HepG2 (cell line): ENCODE data around the gene LASP1. TPM values are rescaled to one million over a fixed set of nuclear protein-coding genes. Genes with fewer than 3 reads are reported as not detected.

Experiments used
- ELF1 ChIP-seq: sonication (generic); formaldehyde crosslinking; IDR thresholded peaks from 2 replicates; pipeline ENCODE4 v1.4.0; 2020; ENCODE audit warnings: missing genetic modification reagents
- JUNB ChIP-seq: sonication (generic); formaldehyde crosslinking; IDR thresholded peaks from 2 replicates; pipeline ENCODE4 v1.8.0; 2022; ENCODE audit warnings: missing genetic modification reagents, mild to moderate bottlenecking, borderline replicate concordance
- NCOR1 ChIP-seq: fragments of 200-600 bp; sonication (generic); IDR thresholded peaks from 2 replicates; pipeline ENCODE4 v1.7.0; 2017; ENCODE audit warnings: antibody characterized with exemption, low read length, borderline replicate concordance
- TRIM24 ChIP-seq: sonication (generic); formaldehyde crosslinking; IDR thresholded peaks from 2 replicates; pipeline ENCODE4 v1.8.0; 2022; ENCODE audit warnings: mild to moderate bottlenecking, missing genetic modification reagents
- ZNF746 ChIP-seq: sonication (generic); formaldehyde crosslinking; IDR thresholded peaks from 2 replicates; pipeline ENCODE4 v1.8.0; 2022; ENCODE audit warnings: mild to moderate bottlenecking, missing genetic modification reagents
- polyA plus RNA-seq, 8 experiments: library from polyadenylated mRNA; depleted of rRNA in 3 of 8; stranded (reverse) in 7 of 8; unstranded in 1 of 8; fragments of >200 nt; fragmentation: Illumina TruSeq in 4 of 8; extraction: Trizol in 4 of 8; gene quantifications; 2 replicates each; pipeline versions ENCODE4 v1.2.1 to v1.2.3, GENCODE V29; 2011 to 2016; ENCODE audit warnings: low read depth in 4 of 8, missing spikeins in 1 of 8, mixed read lengths in 1 of 8; ENCODE audit not compliant: insufficient read depth in 1 of 8
- total RNA-seq, 5 experiments: library from RNA; depleted of rRNA; stranded (reverse); fragments of >200 nt; fragmentation: Illumina TruSeq; extraction: Trizol; gene quantifications; 2 replicates each; pipeline ENCODE4 v1.2.3, GENCODE V29; 2016; ENCODE audit warnings: low read depth in 1 of 5
- TF ChIP-seq, protein P1 (sequence below): sonication (generic); formaldehyde crosslinking; IDR thresholded peaks from 2 replicates; pipeline ENCODE4 v1.4.0; 2020; ENCODE audit warnings: missing genetic modification reagents
- TF ChIP-seq, protein P2 (sequence below): sonication (generic); formaldehyde crosslinking; conservative IDR thresholded peaks from 2 replicates; pipeline ENCODE4 v1.4.0; 2020; ENCODE audit warnings: missing genetic modification reagents
- TF ChIP-seq, protein P3 (sequence below): sonication (generic); formaldehyde crosslinking; IDR thresholded peaks from 2 replicates; pipeline ENCODE4 v1.5.0; 2020; ENCODE audit warnings: mild to moderate bottlenecking, missing genetic modification reagents
- TF ChIP-seq, protein P4 (sequence below): sonication (generic); formaldehyde crosslinking; IDR thresholded peaks from 2 replicates; pipeline ENCODE4 v1.8.1; 2023; ENCODE audit warnings: mild to moderate bottlenecking, missing genetic modification reagents
- TF ChIP-seq, protein P5 (sequence below): IDR thresholded peaks from 2 replicates; pipeline ENCODE4 v1.6.1; 2012; ENCODE audit warnings: low read length, improper control_type of control experiment
- TF ChIP-seq, protein P6 (sequence below): sonication (generic); formaldehyde crosslinking; IDR thresholded peaks from 2 replicates; pipeline ENCODE4 v1.8.1; 2023; ENCODE audit warnings: missing genetic modification reagents, inconsistent platforms, borderline replicate concordance

Gene LASP1
- total and polyA plus RNA-seq, 2 of the 13 experiments (the other 11 are each of a cell fraction or from before 2014, with no cell fraction given): 70.1 to 97.0 TPM

DNA sequence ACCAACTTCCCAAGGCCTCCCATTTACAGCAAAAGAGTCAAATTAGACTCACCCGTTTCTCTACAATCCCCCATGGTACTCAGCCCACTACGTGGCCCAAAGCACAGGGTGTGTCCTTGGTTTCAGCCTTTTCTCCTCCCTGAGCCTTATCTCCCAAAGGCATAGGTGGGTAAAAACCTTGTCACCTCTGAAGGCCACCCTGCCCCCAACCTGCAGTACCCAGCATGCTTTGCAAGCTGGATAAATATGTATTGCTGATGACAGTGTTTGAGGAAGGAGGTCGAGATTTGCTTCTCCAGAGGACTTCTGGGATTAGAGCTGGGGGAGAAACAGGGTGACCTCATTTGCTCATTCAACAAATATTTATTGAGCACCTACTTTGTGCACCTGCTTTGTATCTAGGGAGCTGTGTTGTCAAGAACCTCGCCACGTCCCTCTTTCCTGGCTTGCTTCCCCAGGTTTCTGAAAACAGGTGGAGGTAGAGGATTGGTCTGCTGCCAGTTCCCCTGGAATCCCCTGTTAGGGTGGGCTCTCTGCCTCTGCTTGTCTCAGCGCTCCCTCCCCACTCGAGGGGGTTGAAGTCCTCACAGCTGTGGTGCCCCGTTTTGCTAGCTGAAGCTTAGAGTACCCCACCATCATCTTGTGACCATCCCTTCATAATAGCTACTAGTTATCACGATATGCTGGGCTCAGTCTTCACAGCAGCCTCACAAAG lies 3.0 kb downstream of the LASP1 start (continued):
- TF ChIP-seq, protein P1, sequence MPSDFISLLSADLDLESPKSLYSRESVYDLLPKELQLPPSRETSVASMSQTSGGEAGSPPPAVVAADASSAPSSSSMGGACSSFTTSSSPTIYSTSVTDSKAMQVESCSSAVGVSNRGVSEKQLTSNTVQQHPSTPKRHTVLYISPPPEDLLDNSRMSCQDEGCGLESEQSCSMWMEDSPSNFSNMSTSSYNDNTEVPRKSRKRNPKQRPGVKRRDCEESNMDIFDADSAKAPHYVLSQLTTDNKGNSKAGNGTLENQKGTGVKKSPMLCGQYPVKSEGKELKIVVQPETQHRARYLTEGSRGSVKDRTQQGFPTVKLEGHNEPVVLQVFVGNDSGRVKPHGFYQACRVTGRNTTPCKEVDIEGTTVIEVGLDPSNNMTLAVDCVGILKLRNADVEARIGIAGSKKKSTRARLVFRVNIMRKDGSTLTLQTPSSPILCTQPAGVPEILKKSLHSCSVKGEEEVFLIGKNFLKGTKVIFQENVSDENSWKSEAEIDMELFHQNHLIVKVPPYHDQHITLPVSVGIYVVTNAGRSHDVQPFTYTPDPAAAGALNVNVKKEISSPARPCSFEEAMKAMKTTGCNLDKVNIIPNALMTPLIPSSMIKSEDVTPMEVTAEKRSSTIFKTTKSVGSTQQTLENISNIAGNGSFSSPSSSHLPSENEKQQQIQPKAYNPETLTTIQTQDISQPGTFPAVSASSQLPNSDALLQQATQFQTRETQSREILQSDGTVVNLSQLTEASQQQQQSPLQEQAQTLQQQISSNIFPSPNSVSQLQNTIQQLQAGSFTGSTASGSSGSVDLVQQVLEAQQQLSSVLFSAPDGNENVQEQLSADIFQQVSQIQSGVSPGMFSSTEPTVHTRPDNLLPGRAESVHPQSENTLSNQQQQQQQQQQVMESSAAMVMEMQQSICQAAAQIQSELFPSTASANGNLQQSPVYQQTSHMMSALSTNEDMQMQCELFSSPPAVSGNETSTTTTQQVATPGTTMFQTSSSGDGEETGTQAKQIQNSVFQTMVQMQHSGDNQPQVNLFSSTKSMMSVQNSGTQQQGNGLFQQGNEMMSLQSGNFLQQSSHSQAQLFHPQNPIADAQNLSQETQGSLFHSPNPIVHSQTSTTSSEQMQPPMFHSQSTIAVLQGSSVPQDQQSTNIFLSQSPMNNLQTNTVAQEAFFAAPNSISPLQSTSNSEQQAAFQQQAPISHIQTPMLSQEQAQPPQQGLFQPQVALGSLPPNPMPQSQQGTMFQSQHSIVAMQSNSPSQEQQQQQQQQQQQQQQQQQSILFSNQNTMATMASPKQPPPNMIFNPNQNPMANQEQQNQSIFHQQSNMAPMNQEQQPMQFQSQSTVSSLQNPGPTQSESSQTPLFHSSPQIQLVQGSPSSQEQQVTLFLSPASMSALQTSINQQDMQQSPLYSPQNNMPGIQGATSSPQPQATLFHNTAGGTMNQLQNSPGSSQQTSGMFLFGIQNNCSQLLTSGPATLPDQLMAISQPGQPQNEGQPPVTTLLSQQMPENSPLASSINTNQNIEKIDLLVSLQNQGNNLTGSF (CRISPR knock-in tag): no peak
- no peak for TF ChIP-seq JUNB (CRISPR knock-in tag)
- TF ChIP-seq, protein P2, sequence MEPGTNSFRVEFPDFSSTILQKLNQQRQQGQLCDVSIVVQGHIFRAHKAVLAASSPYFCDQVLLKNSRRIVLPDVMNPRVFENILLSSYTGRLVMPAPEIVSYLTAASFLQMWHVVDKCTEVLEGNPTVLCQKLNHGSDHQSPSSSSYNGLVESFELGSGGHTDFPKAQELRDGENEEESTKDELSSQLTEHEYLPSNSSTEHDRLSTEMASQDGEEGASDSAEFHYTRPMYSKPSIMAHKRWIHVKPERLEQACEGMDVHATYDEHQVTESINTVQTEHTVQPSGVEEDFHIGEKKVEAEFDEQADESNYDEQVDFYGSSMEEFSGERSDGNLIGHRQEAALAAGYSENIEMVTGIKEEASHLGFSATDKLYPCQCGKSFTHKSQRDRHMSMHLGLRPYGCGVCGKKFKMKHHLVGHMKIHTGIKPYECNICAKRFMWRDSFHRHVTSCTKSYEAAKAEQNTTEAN (CRISPR knock-in tag): no peak
- TF ChIP-seq, protein P3, sequence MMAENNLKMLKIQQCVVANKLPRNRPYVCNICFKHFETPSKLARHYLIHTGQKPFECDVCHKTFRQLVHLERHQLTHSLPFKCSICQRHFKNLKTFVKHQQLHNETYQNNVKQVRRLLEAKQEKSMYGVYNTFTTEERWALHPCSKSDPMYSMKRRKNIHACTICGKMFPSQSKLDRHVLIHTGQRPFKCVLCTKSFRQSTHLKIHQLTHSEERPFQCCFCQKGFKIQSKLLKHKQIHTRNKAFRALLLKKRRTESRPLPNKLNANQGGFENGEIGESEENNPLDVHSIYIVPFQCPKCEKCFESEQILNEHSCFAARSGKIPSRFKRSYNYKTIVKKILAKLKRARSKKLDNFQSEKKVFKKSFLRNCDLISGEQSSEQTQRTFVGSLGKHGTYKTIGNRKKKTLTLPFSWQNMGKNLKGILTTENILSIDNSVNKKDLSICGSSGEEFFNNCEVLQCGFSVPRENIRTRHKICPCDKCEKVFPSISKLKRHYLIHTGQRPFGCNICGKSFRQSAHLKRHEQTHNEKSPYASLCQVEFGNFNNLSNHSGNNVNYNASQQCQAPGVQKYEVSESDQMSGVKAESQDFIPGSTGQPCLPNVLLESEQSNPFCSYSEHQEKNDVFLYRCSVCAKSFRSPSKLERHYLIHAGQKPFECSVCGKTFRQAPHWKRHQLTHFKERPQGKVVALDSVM (CRISPR knock-in tag): no peak
- TF ChIP-seq ZNF746 (CRISPR knock-in tag): no peak
- TF ChIP-seq TRIM24 (CRISPR knock-in tag): 0 out of 2 replicates have a peak, but pooled peaks have one; percentile 48
- TF ChIP-seq, protein P4, sequence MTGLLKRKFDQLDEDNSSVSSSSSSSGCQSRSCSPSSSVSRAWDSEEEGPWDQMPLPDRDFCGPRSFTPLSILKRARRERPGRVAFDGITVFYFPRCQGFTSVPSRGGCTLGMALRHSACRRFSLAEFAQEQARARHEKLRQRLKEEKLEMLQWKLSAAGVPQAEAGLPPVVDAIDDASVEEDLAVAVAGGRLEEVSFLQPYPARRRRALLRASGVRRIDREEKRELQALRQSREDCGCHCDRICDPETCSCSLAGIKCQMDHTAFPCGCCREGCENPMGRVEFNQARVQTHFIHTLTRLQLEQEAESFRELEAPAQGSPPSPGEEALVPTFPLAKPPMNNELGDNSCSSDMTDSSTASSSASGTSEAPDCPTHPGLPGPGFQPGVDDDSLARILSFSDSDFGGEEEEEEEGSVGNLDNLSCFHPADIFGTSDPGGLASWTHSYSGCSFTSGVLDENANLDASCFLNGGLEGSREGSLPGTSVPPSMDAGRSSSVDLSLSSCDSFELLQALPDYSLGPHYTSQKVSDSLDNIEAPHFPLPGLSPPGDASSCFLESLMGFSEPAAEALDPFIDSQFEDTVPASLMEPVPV (CRISPR knock-in tag): 0 out of 2 replicates have a peak, but pooled peaks have one; percentile 34
- TF ChIP-seq NCOR1: no peak
- 0 out of 2 replicates have a peak, but pooled peaks have one; percentile 50 for TF ChIP-seq ELF1 (CRISPR knock-in tag)
- TF ChIP-seq, protein P5, sequence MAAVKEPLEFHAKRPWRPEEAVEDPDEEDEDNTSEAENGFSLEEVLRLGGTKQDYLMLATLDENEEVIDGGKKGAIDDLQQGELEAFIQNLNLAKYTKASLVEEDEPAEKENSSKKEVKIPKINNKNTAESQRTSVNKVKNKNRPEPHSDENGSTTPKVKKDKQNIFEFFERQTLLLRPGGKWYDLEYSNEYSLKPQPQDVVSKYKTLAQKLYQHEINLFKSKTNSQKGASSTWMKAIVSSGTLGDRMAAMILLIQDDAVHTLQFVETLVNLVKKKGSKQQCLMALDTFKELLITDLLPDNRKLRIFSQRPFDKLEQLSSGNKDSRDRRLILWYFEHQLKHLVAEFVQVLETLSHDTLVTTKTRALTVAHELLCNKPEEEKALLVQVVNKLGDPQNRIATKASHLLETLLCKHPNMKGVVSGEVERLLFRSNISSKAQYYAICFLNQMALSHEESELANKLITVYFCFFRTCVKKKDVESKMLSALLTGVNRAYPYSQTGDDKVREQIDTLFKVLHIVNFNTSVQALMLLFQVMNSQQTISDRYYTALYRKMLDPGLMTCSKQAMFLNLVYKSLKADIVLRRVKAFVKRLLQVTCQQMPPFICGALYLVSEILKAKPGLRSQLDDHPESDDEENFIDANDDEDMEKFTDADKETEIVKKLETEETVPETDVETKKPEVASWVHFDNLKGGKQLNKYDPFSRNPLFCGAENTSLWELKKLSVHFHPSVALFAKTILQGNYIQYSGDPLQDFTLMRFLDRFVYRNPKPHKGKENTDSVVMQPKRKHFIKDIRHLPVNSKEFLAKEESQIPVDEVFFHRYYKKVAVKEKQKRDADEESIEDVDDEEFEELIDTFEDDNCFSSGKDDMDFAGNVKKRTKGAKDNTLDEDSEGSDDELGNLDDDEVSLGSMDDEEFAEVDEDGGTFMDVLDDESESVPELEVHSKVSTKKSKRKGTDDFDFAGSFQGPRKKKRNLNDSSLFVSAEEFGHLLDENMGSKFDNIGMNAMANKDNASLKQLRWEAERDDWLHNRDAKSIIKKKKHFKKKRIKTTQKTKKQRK: no peak
- TF ChIP-seq, protein P6, sequence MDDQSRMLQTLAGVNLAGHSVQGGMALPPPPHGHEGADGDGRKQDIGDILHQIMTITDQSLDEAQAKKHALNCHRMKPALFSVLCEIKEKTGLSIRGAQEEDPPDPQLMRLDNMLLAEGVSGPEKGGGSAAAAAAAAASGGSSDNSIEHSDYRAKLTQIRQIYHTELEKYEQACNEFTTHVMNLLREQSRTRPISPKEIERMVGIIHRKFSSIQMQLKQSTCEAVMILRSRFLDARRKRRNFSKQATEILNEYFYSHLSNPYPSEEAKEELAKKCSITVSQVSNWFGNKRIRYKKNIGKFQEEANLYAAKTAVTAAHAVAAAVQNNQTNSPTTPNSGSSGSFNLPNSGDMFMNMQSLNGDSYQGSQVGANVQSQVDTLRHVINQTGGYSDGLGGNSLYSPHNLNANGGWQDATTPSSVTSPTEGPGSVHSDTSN (CRISPR knock-in tag): no peak
